Measurements from ENCODE around the gene ATP5MG.
A peak's percentile ranks its signal among the peaks of the same experiment; 100 is the strongest.

Gene ATP5MG

DNA sequence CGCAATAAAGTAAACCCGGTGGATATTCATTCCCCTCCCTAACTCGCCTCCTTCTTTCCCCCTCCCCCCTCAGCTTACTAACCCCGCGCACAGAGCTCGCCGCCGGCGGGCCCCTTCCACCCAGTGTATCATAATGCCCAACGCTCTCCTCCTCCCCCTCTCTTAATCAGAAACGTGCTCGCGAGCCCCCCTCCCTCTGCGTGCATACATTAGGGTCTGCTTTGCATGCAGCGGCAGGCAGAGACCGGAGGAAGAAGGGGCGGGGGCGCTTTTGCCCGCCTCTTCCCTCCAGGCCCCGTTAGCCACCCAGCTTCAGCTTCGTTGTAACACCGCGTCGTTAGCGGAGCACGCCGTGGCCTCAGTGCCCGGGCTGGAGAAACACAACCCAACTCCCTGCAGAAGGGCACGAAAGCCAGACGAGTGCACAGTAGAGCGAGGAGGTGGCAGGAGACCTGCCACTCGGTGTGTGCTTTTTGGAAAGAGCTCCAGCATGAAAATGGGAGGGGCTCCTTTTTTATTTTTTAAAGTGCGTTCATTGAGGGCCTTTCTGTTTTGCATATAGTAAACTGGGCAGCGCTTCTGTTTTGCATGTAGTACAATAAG, 34.0 kb downstream of the ATP5MG start:
- H3K9ac ChIP-seq (ENCODE audit: low read depth, low read length), result peak overlapping the region; percentile 75
- H3K9me3 ChIP-seq (replicated peaks; ENCODE audit: low read length), result no peaks in the 10 kb centered on the region
- peak overlapping the region; percentile 87 for H3K4me3 ChIP-seq (ENCODE audit: low read length)
- peaks cover 22% of the 10 kb centered on the region for H3K4me1 ChIP-seq (ENCODE audit: control insufficient read depth, insufficient read depth, low read length)
- no peaks in the 10 kb centered on the region for H3K36me3 ChIP-seq (ENCODE audit: insufficient read depth, low read length)
- peak overlapping the region; percentile 98 for H3K4me2 ChIP-seq (ENCODE audit: low read length)
- H3K27me3 ChIP-seq (ENCODE audit: control insufficient read depth, insufficient read depth, low read length), result no peaks in the 10 kb centered on the region

GRCh38 chr11:118435893-118436624, 34.7 kb downstream of the ATP5MG start, which contains the start of gene KMT2A:
KMT2A (plus strand) TSS chr11:118436492; CDS start chr11:118436513, 21 bp downstream.
- Histone ChIP-seq H3K4me1 (ENCODE audit: control insufficient read depth, insufficient read depth, low read length) (peaks cover 22% of the 10 kb centered on the region), H3K4me2 (ENCODE audit: low read length) (peak within 1 kb of the TSS; percentile 98), H3K9me3 (replicated peaks; ENCODE audit: low read length) (no peaks in the 10 kb centered on the region), H3K9ac (ENCODE audit: low read depth, low read length) (peak within 1 kb of the TSS; percentile 85), H3K36me3 (ENCODE audit: insufficient read depth, low read length) (no peaks in the 10 kb centered on the region), H3K27me3 (ENCODE audit: control insufficient read depth, insufficient read depth, low read length) (no peaks in the 10 kb centered on the region), H3K4me3 (ENCODE audit: low read length) (peak within 1 kb of the TSS; percentile 87)

DNA sequence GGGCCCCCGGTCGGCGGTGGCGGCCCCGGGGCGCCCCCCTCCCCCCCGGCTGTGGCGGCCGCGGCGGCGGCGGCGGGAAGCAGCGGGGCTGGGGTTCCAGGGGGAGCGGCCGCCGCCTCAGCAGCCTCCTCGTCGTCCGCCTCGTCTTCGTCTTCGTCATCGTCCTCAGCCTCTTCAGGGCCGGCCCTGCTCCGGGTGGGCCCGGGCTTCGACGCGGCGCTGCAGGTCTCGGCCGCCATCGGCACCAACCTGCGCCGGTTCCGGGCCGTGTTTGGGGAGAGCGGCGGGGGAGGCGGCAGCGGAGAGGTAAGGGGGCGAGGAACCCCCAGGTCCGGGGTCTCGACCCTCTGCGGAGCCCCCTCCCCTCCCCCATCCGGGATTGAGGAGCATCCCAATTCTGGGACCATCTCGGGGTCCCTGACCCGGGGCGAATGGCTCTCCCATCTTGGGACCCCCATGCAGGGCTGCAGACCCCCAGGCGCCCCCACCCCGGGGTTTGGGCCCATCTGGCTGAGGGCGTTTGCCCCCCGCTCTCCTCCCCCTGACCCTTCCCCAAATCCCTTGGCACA, 35.3 kb downstream of the ATP5MG start:
- Histone ChIP-seq H3K4me1 (ENCODE audit: control insufficient read depth, insufficient read depth, low read length) (peaks cover 23% of the 10 kb centered on the region), H3K9me3 (replicated peaks; ENCODE audit: low read length) (no peaks in the 10 kb centered on the region), H3K9ac (ENCODE audit: low read depth, low read length) (peak overlapping the region; percentile 85), H3K27me3 (ENCODE audit: control insufficient read depth, insufficient read depth, low read length) (no peaks in the 10 kb centered on the region), H3K36me3 (ENCODE audit: insufficient read depth, low read length) (no peaks in the 10 kb centered on the region), H3K4me3 (ENCODE audit: low read length) (peak overlapping the region; percentile 87), H3K4me2 (ENCODE audit: low read length) (peak overlapping the region; percentile 92)

DNA sequence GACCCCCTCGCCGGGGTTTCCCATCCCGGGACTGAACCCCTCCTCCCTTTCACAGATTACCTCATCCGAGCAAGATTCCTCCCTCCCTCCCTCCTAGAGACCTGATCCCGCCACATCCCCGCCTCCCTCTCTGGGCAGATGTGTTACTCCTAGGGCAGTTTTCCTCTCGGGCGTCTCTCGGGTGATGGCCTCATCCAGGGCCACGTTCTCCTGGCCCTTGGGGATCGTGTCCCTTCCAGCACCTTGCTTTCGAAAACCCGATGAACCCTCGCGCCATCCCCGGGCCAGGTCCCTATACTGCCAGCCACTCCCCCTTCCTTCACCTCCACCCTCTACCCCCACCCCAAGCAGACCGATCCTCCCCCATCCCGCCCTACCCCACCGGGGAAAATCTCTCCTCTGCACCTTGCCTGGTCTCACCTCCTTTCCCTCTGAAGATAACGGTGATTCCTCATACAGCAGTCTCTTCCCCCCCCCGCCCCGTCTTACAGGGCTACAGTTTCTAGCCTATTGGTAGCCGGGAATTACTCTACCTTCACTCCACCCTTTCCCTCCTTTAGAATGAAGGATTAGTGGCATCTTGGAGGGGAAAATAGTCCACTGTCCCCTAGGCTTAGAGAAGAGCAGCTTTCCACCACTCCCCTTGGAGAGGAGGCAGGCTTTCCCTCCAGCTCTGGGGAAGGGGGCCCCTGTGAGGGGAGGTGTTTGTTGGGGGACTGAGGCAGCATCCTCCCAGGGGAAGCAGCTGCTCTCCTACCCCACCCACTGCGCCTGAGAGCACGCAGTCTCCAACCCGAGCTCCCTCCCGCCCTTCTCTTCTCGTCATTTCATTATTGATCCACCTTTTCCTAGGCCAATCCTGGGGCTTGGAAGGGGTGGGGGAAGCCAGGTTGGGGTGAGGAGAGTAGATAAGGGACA, 36.1 kb downstream of the ATP5MG start:
- Histone ChIP-seq H3K4me1 (ENCODE audit: control insufficient read depth, insufficient read depth, low read length) (peaks cover 30% of the 10 kb centered on the region), H3K27me3 (ENCODE audit: control insufficient read depth, insufficient read depth, low read length) (no peaks in the 10 kb centered on the region), H3K4me3 (ENCODE audit: low read length) (peak overlapping the region; percentile 87), H3K4me2 (ENCODE audit: low read length) (peak overlapping the region; percentile 92), H3K9ac (ENCODE audit: low read depth, low read length) (peak overlapping the region; percentile 85), H3K36me3 (ENCODE audit: insufficient read depth, low read length) (no peaks in the 10 kb centered on the region), H3K9me3 (replicated peaks; ENCODE audit: low read length) (no peaks in the 10 kb centered on the region)

DNA sequence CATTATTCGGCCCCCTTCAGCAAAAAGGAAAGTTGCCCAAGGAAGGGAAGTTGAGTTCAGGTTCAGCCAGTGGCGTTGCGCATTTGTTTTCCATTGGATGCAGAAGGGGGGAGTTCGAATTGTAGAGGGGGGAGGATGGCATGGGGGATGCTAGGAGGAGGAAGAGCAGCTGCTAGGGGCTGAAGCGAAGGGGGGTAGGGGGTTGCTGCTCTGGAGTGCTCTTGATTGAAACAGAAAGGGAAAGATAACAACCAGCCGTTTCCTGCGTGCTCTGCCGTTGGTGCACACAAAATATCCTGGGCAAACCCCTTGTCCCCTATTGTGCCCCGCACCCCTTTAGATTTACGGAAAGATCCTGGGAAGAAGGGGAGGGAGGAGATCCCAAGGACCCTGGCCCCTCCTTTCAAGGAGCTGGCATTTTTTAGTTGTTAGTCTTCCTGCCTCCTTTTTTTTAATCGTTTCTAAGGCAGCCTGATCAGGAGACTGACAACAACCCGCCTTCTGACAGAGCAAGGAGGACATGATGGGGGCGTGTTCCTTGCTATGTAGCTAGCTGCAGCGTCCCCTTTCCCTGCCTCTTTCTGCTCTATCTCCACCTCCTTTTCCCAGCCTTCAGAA, 37.0 kb downstream of the ATP5MG start:
- Histone ChIP-seq H3K4me1 (ENCODE audit: control insufficient read depth, insufficient read depth, low read length) (peaks cover 30% of the 10 kb centered on the region), H3K4me3 (ENCODE audit: low read length) (peak overlapping the region; percentile 87), H3K9ac (ENCODE audit: low read depth, low read length) (peak overlapping the region; percentile 85), H3K4me2 (ENCODE audit: low read length) (peak overlapping the region; percentile 92), H3K27me3 (ENCODE audit: control insufficient read depth, insufficient read depth, low read length) (no peaks in the 10 kb centered on the region), H3K36me3 (ENCODE audit: insufficient read depth, low read length) (no peaks in the 10 kb centered on the region), H3K9me3 (replicated peaks; ENCODE audit: low read length) (no peaks in the 10 kb centered on the region)

GRCh38 chr11:118439646-118440045, 38.2 kb downstream of the ATP5MG start:
- Histone ChIP-seq H3K4me2 (ENCODE audit: low read length) (peak overlapping the region; percentile 92), H3K9ac (ENCODE audit: low read depth, low read length) (peak overlapping the region; percentile 85), H3K36me3 (ENCODE audit: insufficient read depth, low read length) (no peaks in the 10 kb centered on the region), H3K27me3 (ENCODE audit: control insufficient read depth, insufficient read depth, low read length) (no peaks in the 10 kb centered on the region), H3K9me3 (replicated peaks; ENCODE audit: low read length) (no peaks in the 10 kb centered on the region), H3K4me1 (ENCODE audit: control insufficient read depth, insufficient read depth, low read length) (peaks cover 27% of the 10 kb centered on the region), H3K4me3 (ENCODE audit: low read length) (no peak overlapping the region)

- Histone ChIP-seq H3K4me1 (ENCODE audit: control insufficient read depth, insufficient read depth, low read length) (peaks cover 22% of the 10 kb centered on the region), H3K9me3 (replicated peaks; ENCODE audit: low read length) (no peaks in the 10 kb centered on the region), H3K9ac (ENCODE audit: low read depth, low read length) (no peak overlapping the region), H3K4me3 (ENCODE audit: low read length) (no peak overlapping the region), H3K36me3 (ENCODE audit: insufficient read depth, low read length) (peaks cover 1% of the 10 kb centered on the region), H3K4me2 (ENCODE audit: low read length) (no peak overlapping the region), H3K27me3 (ENCODE audit: control insufficient read depth, insufficient read depth, low read length) (no peaks in the 10 kb centered on the region)
Observed at GRCh38 chr11:118441770-118442275, 40.4 kb downstream of the ATP5MG start.

DNA sequence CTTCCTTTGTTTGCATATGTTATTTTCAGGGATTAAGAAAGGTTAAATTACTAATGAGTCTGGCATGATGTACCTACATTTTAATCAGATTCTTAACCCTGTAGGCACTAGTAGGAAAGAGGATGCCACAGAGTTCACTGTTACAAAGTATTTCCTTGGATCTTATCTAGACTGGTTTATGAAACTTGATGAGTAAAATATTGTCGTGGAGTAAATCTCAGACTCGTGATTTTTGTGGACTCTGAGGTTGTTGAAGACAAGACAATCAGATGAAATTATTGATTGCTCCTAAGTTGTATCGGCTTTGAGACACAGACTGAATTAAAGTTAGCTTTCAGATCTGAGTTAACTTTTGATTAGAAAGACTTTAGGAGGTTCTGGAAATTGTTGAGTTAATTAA, 40.9 kb downstream of the ATP5MG start:
- Histone ChIP-seq H3K4me2 (ENCODE audit: low read length) (no peak overlapping the region), H3K9me3 (replicated peaks; ENCODE audit: low read length) (no peaks in the 10 kb centered on the region), H3K36me3 (ENCODE audit: insufficient read depth, low read length) (peaks cover 2% of the 10 kb centered on the region), H3K9ac (ENCODE audit: low read depth, low read length) (no peak overlapping the region), H3K4me3 (ENCODE audit: low read length) (no peak overlapping the region), H3K27me3 (ENCODE audit: control insufficient read depth, insufficient read depth, low read length) (no peaks in the 10 kb centered on the region), H3K4me1 (ENCODE audit: control insufficient read depth, insufficient read depth, low read length) (peaks cover 22% of the 10 kb centered on the region)

DNA sequence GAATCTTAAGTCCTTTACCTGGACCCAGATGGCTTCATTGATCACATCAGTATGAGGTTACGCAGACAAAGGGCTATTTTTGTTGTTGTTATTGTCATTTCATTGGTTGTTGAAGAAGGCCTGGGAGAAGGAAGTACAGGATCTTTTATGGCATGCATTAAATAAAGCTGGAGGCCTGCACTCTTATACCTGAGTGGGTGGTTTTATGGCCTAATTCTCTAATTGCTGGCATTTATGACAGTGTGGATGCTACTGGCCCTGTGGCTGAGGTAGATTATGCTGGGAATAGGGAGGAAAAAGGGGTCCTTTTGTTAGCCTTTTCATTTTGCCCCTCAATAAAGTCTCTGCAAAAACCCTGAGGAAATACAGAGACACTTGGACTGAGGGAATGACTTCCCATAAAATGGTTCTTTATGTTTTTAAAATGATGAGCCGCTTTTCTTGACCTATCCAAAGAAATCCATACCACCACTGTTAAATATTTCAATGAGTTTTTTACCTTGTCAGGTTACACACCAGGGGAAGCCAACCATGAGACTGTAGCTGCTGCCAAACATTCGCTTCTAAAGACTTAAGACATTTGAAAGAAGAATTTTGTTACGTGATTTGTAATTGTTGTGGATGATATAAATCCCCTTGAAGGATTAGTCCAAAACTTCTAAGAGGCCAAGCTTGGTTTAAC, 41.6 kb downstream of the ATP5MG start:
- no peaks in the 10 kb centered on the region for H3K9me3 ChIP-seq (replicated peaks; ENCODE audit: low read length)
- H3K4me3 ChIP-seq (ENCODE audit: low read length), result no peak overlapping the region
- H3K27me3 ChIP-seq (ENCODE audit: control insufficient read depth, insufficient read depth, low read length), result no peaks in the 10 kb centered on the region
- H3K36me3 ChIP-seq (ENCODE audit: insufficient read depth, low read length), result peaks cover 2% of the 10 kb centered on the region
- H3K4me2 ChIP-seq (ENCODE audit: low read length), result no peak overlapping the region
- no peak overlapping the region for H3K9ac ChIP-seq (ENCODE audit: low read depth, low read length)
- peaks cover 21% of the 10 kb centered on the region for H3K4me1 ChIP-seq (ENCODE audit: control insufficient read depth, insufficient read depth, low read length)

DNA sequence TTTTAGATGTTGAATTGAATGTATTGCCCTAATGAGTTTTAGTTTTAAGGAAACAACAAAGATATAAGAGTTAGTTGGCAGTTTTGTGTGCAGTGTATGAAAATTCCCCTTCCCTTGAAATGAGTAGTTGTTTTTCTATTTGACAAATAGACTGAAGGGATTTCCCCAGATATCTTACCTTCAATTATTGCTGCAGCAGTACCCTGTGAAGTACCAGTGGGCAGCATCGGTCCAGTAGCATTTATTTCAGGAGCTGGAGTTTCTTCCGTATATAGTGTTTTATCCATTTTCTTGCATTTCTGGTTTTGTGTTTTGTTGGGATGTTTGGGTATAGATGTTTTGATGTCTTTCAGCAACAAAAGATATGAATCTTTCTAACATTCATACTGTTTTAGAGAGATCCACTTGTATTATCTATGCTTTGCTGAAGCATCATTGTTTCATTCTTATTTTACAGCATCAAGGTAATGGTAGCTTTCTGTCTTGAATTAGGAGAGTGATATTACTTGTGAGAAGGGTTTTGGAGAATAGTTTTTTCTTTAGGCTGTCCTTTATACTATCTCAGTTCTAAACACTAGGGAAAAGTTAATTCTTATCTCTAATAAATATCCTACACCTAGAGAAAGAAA, 42.3 kb downstream of the ATP5MG start:
- Histone ChIP-seq H3K4me3 (ENCODE audit: low read length) (no peak overlapping the region), H3K4me1 (ENCODE audit: control insufficient read depth, insufficient read depth, low read length) (peaks cover 24% of the 10 kb centered on the region), H3K9ac (ENCODE audit: low read depth, low read length) (no peak overlapping the region), H3K4me2 (ENCODE audit: low read length) (no peak overlapping the region), H3K9me3 (replicated peaks; ENCODE audit: low read length) (no peaks in the 10 kb centered on the region), H3K27me3 (ENCODE audit: control insufficient read depth, insufficient read depth, low read length) (no peaks in the 10 kb centered on the region), H3K36me3 (ENCODE audit: insufficient read depth, low read length) (peaks cover 2% of the 10 kb centered on the region)

All from skeletal muscle satellite cell (primary cell).